GM10248 (cell line): ENCODE data around the gene FUT8.

Source experiments
- CTCF ChIA-PET: fragments of 300-600 bp; sonication (Branson Sonifier 250); formaldehyde crosslinking; extraction: SDS; loops from one replicate; lab custom pipeline; 2021; ENCODE audit warnings: antibody characterized with exemption; lab: Yijun Ruan, JAX
- POLR2A ChIA-PET: fragments of 350-650 bp; sonication (Branson Sonifier 250); formaldehyde crosslinking; extraction: SDS; loops from one replicate; lab custom pipeline; 2020; ENCODE audit warnings: antibody characterized with exemption; lab: Yijun Ruan, JAX
- DNase-seq: peaks from one replicate; pipeline ENCODE4 v3.0.0; 2012; ENCODE audit errors: extremely low spot score
- TF ChIP-seq, protein P1 (sequence below): IDR thresholded peaks from 2 replicates; pipeline ENCODE4 v1.5.1; 2012; ENCODE audit warnings: mild to moderate bottlenecking, low read depth; ENCODE audit errors: extremely low read depth, missing control alignments, control extremely low read depth

The FUT8 gene

DNA sequence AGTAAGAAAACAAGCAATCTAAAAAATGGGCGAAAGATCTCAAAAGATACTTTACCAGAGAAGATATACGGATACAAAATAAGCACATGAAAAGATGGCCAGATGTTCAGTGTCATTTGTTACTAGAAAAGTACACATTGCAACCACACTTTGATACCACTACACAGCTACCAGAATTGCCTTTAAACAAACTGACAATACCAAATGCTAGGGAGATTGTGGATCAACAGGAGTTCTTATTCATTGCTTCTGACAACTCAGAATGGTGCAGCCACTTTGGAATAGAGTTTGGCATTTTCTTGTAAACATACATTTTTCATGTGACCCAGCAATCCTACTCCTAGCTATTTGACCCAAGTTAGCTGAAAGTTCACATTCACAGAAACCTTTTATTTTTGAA lies 136.3 kb downstream of the FUT8 start:
- no peak for DNase-seq
- TF ChIP-seq, protein P1, sequence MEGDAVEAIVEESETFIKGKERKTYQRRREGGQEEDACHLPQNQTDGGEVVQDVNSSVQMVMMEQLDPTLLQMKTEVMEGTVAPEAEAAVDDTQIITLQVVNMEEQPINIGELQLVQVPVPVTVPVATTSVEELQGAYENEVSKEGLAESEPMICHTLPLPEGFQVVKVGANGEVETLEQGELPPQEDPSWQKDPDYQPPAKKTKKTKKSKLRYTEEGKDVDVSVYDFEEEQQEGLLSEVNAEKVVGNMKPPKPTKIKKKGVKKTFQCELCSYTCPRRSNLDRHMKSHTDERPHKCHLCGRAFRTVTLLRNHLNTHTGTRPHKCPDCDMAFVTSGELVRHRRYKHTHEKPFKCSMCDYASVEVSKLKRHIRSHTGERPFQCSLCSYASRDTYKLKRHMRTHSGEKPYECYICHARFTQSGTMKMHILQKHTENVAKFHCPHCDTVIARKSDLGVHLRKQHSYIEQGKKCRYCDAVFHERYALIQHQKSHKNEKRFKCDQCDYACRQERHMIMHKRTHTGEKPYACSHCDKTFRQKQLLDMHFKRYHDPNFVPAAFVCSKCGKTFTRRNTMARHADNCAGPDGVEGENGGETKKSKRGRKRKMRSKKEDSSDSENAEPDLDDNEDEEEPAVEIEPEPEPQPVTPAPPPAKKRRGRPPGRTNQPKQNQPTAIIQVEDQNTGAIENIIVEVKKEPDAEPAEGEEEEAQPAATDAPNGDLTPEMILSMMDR: no peak
- CTCF ChIA-PET: no interaction called here
- POLR2A ChIA-PET: no interaction called here

DNA sequence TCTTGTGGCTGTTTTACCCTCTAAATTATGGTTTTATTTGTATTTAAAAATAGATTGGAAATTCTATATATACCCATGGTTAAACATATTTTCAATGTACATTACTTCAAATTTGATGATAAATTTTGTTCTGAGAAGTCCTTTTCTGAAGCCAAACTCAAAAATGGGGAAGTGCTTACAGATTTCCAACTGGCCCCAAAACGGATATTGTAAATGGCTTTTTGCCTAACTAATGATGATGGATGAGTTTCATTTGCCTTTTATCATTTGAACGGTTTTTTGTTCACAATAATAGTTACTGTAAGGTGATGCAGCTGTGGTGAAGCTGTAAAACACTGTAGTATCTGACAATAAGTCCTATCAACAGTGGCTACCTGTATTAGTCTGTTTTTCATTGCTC lies 136.9 kb downstream of the FUT8 start:
- TF ChIP-seq, protein P1: no peak
- ChIA-PET CTCF (no interaction called here), POLR2A (no interaction called here)
- DNase-seq: no peak

DNA sequence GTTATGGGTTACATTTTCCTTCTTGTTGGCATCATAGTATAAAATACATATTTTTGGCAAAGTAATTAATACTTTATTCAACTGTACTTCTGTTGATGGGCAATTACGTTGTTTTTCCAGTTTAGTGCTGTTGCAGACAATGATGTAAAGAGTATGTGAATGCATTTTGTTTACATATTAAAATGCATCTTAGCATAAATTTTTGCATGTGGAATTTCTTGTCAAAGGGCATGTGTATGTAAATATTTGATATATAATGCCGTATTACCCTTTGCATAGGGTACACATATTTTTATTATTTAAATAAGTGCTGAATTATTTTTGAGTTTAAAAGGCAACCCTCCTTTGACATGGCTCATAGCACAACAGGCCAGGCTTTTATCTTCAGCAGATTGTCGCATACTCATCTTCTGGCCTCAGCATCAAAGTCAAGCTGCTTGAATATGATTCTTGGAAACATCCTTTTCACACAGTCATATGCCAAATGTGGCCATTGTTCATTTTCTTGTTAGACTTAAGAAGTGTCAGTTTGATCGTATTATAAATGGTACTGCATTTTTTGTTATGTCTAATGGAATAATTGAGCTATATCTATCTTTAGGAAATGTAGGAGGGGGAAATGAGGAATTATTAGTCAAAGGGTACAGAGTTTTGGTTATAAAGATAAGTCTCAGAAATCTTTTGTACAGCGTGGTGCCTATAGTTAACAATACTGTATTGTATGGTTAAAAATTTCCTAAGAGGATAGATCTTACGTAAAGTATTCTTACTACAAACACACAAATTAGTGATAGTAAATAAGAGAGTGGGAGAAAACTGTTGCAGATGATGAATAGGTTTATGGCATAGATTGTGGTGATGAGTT lies 138.5 kb downstream of the FUT8 start:
- ChIA-PET POLR2A (no interaction called here), CTCF (no interaction called here)
- no peak for DNase-seq
- TF ChIP-seq, protein P1: no peak

DNA sequence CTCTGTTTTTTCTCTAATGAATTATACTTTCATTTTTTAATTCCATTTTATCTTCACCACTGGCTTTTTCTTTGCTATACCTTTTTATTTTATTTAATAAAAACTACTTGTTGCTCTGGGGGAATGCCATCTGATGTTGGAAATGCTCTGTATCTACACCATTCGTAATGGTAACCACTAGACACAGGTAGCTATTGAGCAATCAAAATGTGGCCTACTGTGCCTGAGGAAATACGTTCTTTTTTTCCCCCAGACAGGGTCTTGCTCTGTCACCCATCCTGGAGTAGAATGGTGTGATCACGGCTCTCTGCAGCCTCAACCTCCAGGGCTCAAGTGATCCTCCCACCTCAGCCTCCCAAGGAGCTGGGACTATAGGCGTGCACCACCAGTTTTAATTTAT lies 140.2 kb downstream of the FUT8 start:
- POLR2A ChIA-PET: no interaction called here
- TF ChIP-seq, protein P1: no peak
- no peak for DNase-seq
- CTCF ChIA-PET: interaction anchor here (1.0 to 1.8 kb wide), 4 partner anchors 10 to 23 kb away, joined by 3 to 8 read pairs (median 4); no protein-coding TSS in a partner anchor

DNA sequence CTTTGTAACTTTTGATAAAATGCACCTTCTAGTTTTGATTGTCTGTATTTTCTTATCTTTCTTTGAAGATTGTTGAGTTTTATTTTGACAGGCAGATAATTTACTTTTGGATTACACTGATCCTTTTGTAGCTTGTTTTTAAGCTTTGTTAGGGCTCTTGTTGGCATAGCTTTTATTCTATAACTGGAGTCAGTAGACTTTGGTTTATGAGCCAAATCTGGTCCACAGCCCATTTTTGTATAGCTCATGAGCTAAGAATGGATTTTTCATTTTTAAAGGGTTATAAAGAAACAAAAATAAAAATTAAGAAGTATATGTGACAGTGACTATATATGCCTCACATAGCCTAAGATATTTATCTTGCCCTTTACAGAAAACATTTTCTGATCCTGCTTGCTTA lies 142.3 kb downstream of the FUT8 start:
- ChIA-PET POLR2A (no interaction called here), CTCF (interaction anchor here (0.9 to 1.4 kb wide), 5 partner anchors 10 to 139 kb away, joined by 3 read pairs; no protein-coding TSS in a partner anchor)
- TF ChIP-seq, protein P1: no peak
- no peak for DNase-seq

DNA sequence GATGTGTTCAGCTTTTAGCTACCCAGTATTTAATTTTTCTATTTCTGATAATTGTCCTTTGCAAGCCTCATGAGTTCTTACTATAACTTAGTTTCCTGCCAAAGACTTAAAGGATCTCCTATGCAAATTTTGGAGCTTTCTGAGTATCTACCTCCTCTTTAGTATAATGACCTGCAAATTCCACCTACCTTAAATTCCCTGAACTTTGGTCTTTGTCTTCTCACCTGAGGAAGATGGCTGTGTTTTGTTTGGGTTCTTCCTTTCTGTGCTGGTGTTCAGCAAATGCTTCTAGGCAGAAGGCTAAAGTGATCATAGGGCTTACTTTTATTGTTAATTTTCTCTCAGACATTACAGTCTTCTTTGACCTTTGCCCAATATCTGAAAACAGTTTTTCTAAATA lies 142.8 kb downstream of the FUT8 start:
- ChIA-PET POLR2A (no interaction called here), CTCF (interaction anchor here (0.9 to 1.4 kb wide), 6 partner anchors 9 to 269 kb away, joined by 3 to 4 read pairs (median 3); no protein-coding TSS in a partner anchor)
- DNase-seq: no peak
- TF ChIP-seq, protein P1: no peak
